SK-N-SH (cell line): ENCODE measurements around the gene TRIOBP. TPM values are rescaled to one million over a fixed set of nuclear protein-coding genes. Genes with fewer than 3 reads are reported as not detected.

Experiments used
- CTCF ChIA-PET: fragments of 300-600, 350-600 bp; formaldehyde crosslinking; extraction: SDS; loops from one replicate; lab custom pipeline; 2021; lab: Yijun Ruan, JAX
- POLR2A ChIA-PET: fragments of 350-600 bp; sonication (Branson Sonifier 250); formaldehyde crosslinking; extraction: SDS; loops from one replicate; lab custom pipeline; 2020; ENCODE audit warnings: antibody characterized with exemption, inconsistent platforms; lab: Yijun Ruan, JAX
- DNase-seq: peaks from one replicate; pipeline ENCODE4 v3.0.0; 2012
- H2AFZ ChIP-seq: fragments of 200-600 bp; sonication (generic); 2 replicates; pipeline ENCODE4 v1.8.1; 2016; ENCODE audit warnings: antibody characterized with exemption, mild to moderate bottlenecking, low read depth
- H3F3A ChIP-seq: fragments of 200-600 bp; sonication (generic); replicated peaks from 2 replicates; pipeline ENCODE3; 2016; ENCODE audit warnings: antibody characterized with exemption, mild to moderate bottlenecking; ENCODE audit not compliant: insufficient read depth
- H3K27ac ChIP-seq, 2 experiments: fragments of 200-500 bp in 1 of 2; fragments of 200-600 bp in 1 of 2; sonication (Bioruptor generic) in 1 of 2; sonication (generic), shearing (Covaris generic) in 1 of 2; 2 replicates each; pipeline versions ENCODE4 v1.5.1 to v1.6.1; 2014 to 2016; ENCODE audit warnings: low read depth in 2 of 2, inconsistent platforms in 1 of 2, low read length in 1 of 2, mild to moderate bottlenecking in 1 of 2, mixed read lengths in 1 of 2
- H3K27me3 ChIP-seq: fragments of 200-600 bp; sonication (generic), shearing (Covaris generic); 2 replicates; pipeline ENCODE4 v1.6.1; 2016; ENCODE audit warnings: mixed run types; ENCODE audit not compliant: insufficient read depth
- H3K36me3 ChIP-seq, 2 experiments: fragments of 200-500 bp in 1 of 2; fragments of 200-600 bp in 1 of 2; sonication (Bioruptor generic) in 1 of 2; sonication (generic) in 1 of 2; replicated peaks in 1 of 2; 2 replicates each; pipeline versions ENCODE3 to v1.5.1; 2014 to 2016; ENCODE audit warnings: low read length in 1 of 2, mild to moderate bottlenecking in 1 of 2; ENCODE audit not compliant: insufficient read depth in 2 of 2, control insufficient read depth in 1 of 2
- H3K4me1 ChIP-seq, 2 experiments: fragments of 200-500 bp in 1 of 2; fragments of 200-600 bp in 1 of 2; sonication (Bioruptor generic) in 1 of 2; sonication (generic), shearing (Covaris generic) in 1 of 2; 2 replicates each; pipeline versions ENCODE4 v1.5.1 to v1.6.1; 2014 to 2016; ENCODE audit warnings: low read depth in 1 of 2, low read length in 1 of 2, mixed run types in 1 of 2; ENCODE audit not compliant: insufficient read depth in 2 of 2, control insufficient read depth in 1 of 2
- H3K4me2 ChIP-seq: fragments of 200-600 bp; sonication (generic), shearing (Covaris generic); 2 replicates; pipeline ENCODE4 v1.6.1; 2017; ENCODE audit warnings: mixed run types
- H3K4me3 ChIP-seq, 2 experiments: fragments of 200-500 bp in 1 of 2; fragments of 200-600 bp in 1 of 2; sonication (Bioruptor generic) in 1 of 2; sonication (generic), shearing (Covaris generic) in 1 of 2; 2 replicates each; pipeline versions ENCODE4 v1.5.1 to v1.8.1; 2014 to 2016; ENCODE audit warnings: low read depth in 2 of 2, inconsistent platforms in 1 of 2, low read length in 1 of 2, mild to moderate bottlenecking in 1 of 2, mixed read lengths in 1 of 2, moderate library complexity in 1 of 2
- H3K79me2 ChIP-seq: fragments of 200-600 bp; sonication (generic); 2 replicates; pipeline ENCODE4 v1.8.1; 2017; ENCODE audit warnings: mild to moderate bottlenecking; ENCODE audit not compliant: insufficient read depth
- H3K9ac ChIP-seq: fragments of 200-600 bp; sonication (generic); 2 replicates; pipeline ENCODE4 v1.6.1; 2017; ENCODE audit warnings: mixed run types
- H3K9me2 ChIP-seq: fragments of 200-600 bp; sonication (generic); 2 replicates; pipeline ENCODE4 v1.6.1; 2017; ENCODE audit warnings: mixed run types
- H3K9me3 ChIP-seq: fragments of 200-600 bp; sonication (generic); 2 replicates; pipeline ENCODE4 v1.6.1; 2017; ENCODE audit warnings: mixed run types, mild to moderate bottlenecking, moderate library complexity
- H4K20me1 ChIP-seq: fragments of 200-600 bp; sonication (generic); 2 replicates; pipeline ENCODE4 v1.6.1; 2017; ENCODE audit warnings: mild to moderate bottlenecking, mixed run types; ENCODE audit not compliant: insufficient read depth
- FOSL2 ChIP-seq: IDR thresholded peaks from 2 replicates; pipeline ENCODE4 v1.4.0; 2012; ENCODE audit warnings: low read depth, mild to moderate bottlenecking, moderate library complexity, borderline replicate concordance
- FOXJ3 ChIP-seq: sonication (generic); formaldehyde crosslinking; IDR thresholded peaks from 2 replicates; pipeline ENCODE4 v1.5.1; 2020; ENCODE audit warnings: mild to moderate bottlenecking, missing genetic modification reagents
- MEF2A ChIP-seq: IDR thresholded peaks from 2 replicates; pipeline ENCODE4 v1.4.0; 2012; ENCODE audit warnings: low read depth, borderline replicate concordance
- MXI1 ChIP-seq: IDR thresholded peaks from 2 replicates; pipeline ENCODE4 v1.6.1; 2012; ENCODE audit warnings: mild to moderate bottlenecking, low read depth, low read length, improper control_type of control experiment
- POLR2AphosphoS5 ChIP-seq: IDR thresholded peaks from 2 replicates; pipeline ENCODE4 v1.6.1; 2012; ENCODE audit warnings: low read depth, low read length
- RCOR1 ChIP-seq: fragments of 150-350 bp; IDR thresholded peaks from 2 replicates; pipeline ENCODE4 v1.6.1; 2017; ENCODE audit warnings: antibody characterized with exemption, low read length
- RFX5 ChIP-seq: IDR thresholded peaks from 2 replicates; pipeline ENCODE4 v1.6.1; 2012; ENCODE audit warnings: mild to moderate bottlenecking, improper control_type of control experiment, low read length
- RXRA ChIP-seq: IDR thresholded peaks from 2 replicates; pipeline ENCODE4 v1.4.0; 2012; ENCODE audit warnings: low read depth, mild to moderate bottlenecking, borderline replicate concordance
- SMC3 ChIP-seq: IDR thresholded peaks from 2 replicates; pipeline ENCODE4 v1.6.1; 2012; ENCODE audit warnings: low read depth, low read length, improper control_type of control experiment
- TEAD4 ChIP-seq: IDR thresholded peaks from 2 replicates; pipeline ENCODE4 v1.4.0; 2012; ENCODE audit warnings: mild to moderate bottlenecking, borderline replicate concordance; ENCODE audit not compliant: insufficient read depth
- YY1 ChIP-seq: IDR thresholded peaks from 2 replicates; pipeline ENCODE4 v1.4.0; 2012; ENCODE audit warnings: low read depth, mild to moderate bottlenecking
- WGBS: methylation state at CpG from one replicate; pipeline ENCODE4 v1.1.6; 2017; ENCODE audit warnings: low lambda C conversion rate; 5-methylcytosine and 5-hydroxymethylcytosine counted together
- polyA plus RNA-seq, 3 experiments: library from polyadenylated mRNA; depleted of rRNA; stranded (reverse); fragments of >200 nt; gene quantifications; 2 replicates each; pipeline ENCODE4 v1.2.3, GENCODE V29; 2012
- TF ChIP-seq, protein P1 (sequence below): IDR thresholded peaks from 2 replicates; pipeline ENCODE4 v1.4.0; 2012; ENCODE audit warnings: low read depth, borderline replicate concordance
- TF ChIP-seq, protein P2 (sequence below): fragments of 200-600 bp; sonication (generic); IDR thresholded peaks from 2 replicates; pipeline ENCODE4 v1.6.1; 2017; ENCODE audit warnings: antibody characterized with exemption, mild to moderate bottlenecking, moderate library complexity
- TF ChIP-seq, protein P3 (sequence below): IDR thresholded peaks from 2 replicates; pipeline ENCODE4 v1.6.1; 2012; ENCODE audit warnings: mild to moderate bottlenecking, low read depth, low read length, moderate library complexity

The TRIOBP gene
- polyA plus RNA-seq, 1 of the 3 experiments (the other 2 are of a cell fraction), result 43.6 TPM

DNA sequence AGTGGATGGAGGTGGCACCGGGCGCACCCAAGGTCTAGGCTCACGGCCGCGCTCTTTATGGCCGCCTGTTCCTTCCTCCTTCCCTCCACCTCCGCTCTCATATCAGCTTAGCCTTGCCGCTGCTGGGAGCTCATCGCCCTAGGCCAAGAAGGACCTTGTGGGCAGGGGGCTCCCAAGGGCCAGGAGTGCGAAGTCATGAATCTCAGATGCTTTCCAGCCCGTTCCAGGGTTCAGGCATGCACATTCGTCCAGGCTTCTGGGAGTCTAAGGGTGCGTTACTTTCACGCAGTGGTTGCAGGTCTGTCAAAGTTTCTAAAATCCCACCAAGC lies 122.2 kb downstream of the TRIOBP start:
- WGBS, result 90% methylated on average over 14 of the region's 14 CpGs
- Histone ChIP-seq H3K27ac (no peak overlapping the region), H3K4me1 (peaks cover 0 to 8% of the 10 kb centered on the region in 2 experiments; a peak in 1 of 4 replicates), H3K4me3 (no peak overlapping the region), H3K4me2 (no peak overlapping the region), H3K27me3 (no peaks in the 10 kb centered on the region; the same call in 1 of the 2 replicates), H3K9ac (no peak overlapping the region), H3F3A (no peaks in the 10 kb centered on the region), H2AFZ (no peak overlapping the region), H3K36me3 (peaks cover 0 to 7% of the 10 kb centered on the region in 2 experiments), H4K20me1 (no peaks in the 10 kb centered on the region), H3K9me3 (no peaks in the 10 kb centered on the region)
- CTCF ChIA-PET, result interaction anchor here (0.8 to 14.0 kb wide), 6 partner anchors 9 to 88 kb away, joined by 3 to 182 read pairs (median 22); partner anchors contain the start of gene GCAT
- no peak for DNase-seq
- TF ChIP-seq MEF2A (no peak), FOXJ3 (CRISPR knock-in tag) (no peak), TEAD4 (no peak), FOSL2 (no peak), RXRA (no peak), RCOR1 (no peak), RFX5 (no peak), YY1 (no peak), POLR2AphosphoS5 (no peak), MXI1 (no peak), SMC3 (no peak)
- TF ChIP-seq, protein P1, sequence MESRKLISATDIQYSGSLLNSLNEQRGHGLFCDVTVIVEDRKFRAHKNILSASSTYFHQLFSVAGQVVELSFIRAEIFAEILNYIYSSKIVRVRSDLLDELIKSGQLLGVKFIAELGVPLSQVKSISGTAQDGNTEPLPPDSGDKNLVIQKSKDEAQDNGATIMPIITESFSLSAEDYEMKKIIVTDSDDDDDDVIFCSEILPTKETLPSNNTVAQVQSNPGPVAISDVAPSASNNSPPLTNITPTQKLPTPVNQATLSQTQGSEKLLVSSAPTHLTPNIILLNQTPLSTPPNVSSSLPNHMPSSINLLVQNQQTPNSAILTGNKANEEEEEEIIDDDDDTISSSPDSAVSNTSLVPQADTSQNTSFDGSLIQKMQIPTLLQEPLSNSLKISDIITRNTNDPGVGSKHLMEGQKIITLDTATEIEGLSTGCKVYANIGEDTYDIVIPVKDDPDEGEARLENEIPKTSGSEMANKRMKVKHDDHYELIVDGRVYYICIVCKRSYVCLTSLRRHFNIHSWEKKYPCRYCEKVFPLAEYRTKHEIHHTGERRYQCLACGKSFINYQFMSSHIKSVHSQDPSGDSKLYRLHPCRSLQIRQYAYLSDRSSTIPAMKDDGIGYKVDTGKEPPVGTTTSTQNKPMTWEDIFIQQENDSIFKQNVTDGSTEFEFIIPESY, result no peak
- TF ChIP-seq, protein P2, sequence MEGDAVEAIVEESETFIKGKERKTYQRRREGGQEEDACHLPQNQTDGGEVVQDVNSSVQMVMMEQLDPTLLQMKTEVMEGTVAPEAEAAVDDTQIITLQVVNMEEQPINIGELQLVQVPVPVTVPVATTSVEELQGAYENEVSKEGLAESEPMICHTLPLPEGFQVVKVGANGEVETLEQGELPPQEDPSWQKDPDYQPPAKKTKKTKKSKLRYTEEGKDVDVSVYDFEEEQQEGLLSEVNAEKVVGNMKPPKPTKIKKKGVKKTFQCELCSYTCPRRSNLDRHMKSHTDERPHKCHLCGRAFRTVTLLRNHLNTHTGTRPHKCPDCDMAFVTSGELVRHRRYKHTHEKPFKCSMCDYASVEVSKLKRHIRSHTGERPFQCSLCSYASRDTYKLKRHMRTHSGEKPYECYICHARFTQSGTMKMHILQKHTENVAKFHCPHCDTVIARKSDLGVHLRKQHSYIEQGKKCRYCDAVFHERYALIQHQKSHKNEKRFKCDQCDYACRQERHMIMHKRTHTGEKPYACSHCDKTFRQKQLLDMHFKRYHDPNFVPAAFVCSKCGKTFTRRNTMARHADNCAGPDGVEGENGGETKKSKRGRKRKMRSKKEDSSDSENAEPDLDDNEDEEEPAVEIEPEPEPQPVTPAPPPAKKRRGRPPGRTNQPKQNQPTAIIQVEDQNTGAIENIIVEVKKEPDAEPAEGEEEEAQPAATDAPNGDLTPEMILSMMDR, result no peak
- TF ChIP-seq, protein P3, sequence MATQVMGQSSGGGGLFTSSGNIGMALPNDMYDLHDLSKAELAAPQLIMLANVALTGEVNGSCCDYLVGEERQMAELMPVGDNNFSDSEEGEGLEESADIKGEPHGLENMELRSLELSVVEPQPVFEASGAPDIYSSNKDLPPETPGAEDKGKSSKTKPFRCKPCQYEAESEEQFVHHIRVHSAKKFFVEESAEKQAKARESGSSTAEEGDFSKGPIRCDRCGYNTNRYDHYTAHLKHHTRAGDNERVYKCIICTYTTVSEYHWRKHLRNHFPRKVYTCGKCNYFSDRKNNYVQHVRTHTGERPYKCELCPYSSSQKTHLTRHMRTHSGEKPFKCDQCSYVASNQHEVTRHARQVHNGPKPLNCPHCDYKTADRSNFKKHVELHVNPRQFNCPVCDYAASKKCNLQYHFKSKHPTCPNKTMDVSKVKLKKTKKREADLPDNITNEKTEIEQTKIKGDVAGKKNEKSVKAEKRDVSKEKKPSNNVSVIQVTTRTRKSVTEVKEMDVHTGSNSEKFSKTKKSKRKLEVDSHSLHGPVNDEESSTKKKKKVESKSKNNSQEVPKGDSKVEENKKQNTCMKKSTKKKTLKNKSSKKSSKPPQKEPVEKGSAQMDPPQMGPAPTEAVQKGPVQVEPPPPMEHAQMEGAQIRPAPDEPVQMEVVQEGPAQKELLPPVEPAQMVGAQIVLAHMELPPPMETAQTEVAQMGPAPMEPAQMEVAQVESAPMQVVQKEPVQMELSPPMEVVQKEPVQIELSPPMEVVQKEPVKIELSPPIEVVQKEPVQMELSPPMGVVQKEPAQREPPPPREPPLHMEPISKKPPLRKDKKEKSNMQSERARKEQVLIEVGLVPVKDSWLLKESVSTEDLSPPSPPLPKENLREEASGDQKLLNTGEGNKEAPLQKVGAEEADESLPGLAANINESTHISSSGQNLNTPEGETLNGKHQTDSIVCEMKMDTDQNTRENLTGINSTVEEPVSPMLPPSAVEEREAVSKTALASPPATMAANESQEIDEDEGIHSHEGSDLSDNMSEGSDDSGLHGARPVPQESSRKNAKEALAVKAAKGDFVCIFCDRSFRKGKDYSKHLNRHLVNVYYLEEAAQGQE, result no peak
- TF ChIP-seq, all 33 proteins: peak for 0
- H3K9me2 ChIP-seq, result no peaks in the 10 kb centered on the region
- no peaks in the 10 kb centered on the region for H3K79me2 ChIP-seq
- POLR2A ChIA-PET, result no interaction called here
